SK-N-SH (cell line): ENCODE results near the gene BTBD18.

Experiments
- CTCF ChIP-seq: fragments of 200-600 bp; sonication (generic); IDR thresholded peaks from 2 replicates; pipeline ENCODE4 v1.6.1; 2017; ENCODE audit warnings: antibody characterized with exemption, mild to moderate bottlenecking, moderate library complexity
- EZH2phosphoT487 ChIP-seq: fragments of 200-600 bp; sonication (generic); IDR thresholded peaks from 2 replicates; pipeline ENCODE4 v1.6.1; 2017; ENCODE audit warnings: low read depth, mixed run types, mild to moderate bottlenecking, antibody characterized with exemption, moderate library complexity, borderline replicate concordance
- RFX5 ChIP-seq: IDR thresholded peaks from 2 replicates; pipeline ENCODE4 v1.6.1; 2012; ENCODE audit warnings: mild to moderate bottlenecking, improper control_type of control experiment, low read length
- SIN3A ChIP-seq: IDR thresholded peaks from 2 replicates; pipeline ENCODE4 v1.6.1; 2012; ENCODE audit warnings: low read depth, mild to moderate bottlenecking, low read length, moderate library complexity, borderline replicate concordance
- TF ChIP-seq, protein P1 (sequence below): IDR thresholded peaks from 2 replicates; pipeline ENCODE4 v1.6.1; 2012; ENCODE audit warnings: mild to moderate bottlenecking, low read depth, low read length, moderate library complexity

GRCh38 chr11:57752954-57753353, 1.3 kb upstream of the BTBD18 start:
- TF ChIP-seq EZH2phosphoT487 = no peak
- TF ChIP-seq CTCF = no peak
- no peak for TF ChIP-seq RFX5
- TF ChIP-seq SIN3A = no peak
- TF ChIP-seq, protein P1, sequence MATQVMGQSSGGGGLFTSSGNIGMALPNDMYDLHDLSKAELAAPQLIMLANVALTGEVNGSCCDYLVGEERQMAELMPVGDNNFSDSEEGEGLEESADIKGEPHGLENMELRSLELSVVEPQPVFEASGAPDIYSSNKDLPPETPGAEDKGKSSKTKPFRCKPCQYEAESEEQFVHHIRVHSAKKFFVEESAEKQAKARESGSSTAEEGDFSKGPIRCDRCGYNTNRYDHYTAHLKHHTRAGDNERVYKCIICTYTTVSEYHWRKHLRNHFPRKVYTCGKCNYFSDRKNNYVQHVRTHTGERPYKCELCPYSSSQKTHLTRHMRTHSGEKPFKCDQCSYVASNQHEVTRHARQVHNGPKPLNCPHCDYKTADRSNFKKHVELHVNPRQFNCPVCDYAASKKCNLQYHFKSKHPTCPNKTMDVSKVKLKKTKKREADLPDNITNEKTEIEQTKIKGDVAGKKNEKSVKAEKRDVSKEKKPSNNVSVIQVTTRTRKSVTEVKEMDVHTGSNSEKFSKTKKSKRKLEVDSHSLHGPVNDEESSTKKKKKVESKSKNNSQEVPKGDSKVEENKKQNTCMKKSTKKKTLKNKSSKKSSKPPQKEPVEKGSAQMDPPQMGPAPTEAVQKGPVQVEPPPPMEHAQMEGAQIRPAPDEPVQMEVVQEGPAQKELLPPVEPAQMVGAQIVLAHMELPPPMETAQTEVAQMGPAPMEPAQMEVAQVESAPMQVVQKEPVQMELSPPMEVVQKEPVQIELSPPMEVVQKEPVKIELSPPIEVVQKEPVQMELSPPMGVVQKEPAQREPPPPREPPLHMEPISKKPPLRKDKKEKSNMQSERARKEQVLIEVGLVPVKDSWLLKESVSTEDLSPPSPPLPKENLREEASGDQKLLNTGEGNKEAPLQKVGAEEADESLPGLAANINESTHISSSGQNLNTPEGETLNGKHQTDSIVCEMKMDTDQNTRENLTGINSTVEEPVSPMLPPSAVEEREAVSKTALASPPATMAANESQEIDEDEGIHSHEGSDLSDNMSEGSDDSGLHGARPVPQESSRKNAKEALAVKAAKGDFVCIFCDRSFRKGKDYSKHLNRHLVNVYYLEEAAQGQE = no peak
